ENCODE results near the gene GGT6. TPM values are rescaled to one million over a fixed set of nuclear protein-coding genes. Genes with fewer than 3 reads are reported as not detected.

Gene GGT6
- total and polyA plus RNA-seq, 2 of the 13 experiments (the other 11 are each of a cell fraction or from before 2014, with no cell fraction given): 0.16 to 0.80 TPM

DNA sequence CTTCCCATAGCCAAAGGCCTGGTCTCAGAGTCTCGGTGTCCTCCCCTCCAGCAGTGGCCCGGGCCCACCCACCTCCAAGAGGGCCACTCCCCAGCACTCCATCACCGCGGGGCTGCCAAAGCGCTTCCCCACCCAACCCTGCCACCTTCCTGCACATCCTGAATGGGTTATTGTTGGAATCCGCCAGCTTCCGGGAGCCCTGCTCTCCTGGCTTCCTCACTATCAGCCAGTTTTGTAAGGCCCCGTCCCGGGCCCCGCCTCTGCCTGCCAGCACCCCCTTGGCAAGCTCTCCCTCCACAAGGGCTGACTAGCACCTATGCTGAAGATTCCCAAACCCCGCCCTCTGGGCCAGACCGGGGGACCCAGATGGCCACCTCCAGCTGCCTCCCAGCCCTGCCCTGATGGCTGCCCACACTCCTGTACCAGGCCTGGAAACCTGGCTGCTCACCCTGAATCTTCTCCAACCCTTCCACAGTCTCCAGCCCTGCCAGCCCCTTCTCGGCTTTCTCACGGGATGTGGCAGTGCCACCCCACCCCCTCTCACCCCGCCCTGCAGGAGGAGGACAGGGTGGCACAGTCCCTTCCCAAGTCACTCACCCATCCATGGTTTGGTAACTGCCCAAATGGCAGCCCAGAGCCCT, 19.6 kb downstream of the GGT6 start:
- in situ Hi-C loops (cut with HindIII; ENCODE audit: extremely low pct_ligation_motif_present, low pct_unique_long_range_greater_than_20kb) (no loop called here), intact Hi-C loops (cut with micrococcal nuclease; ENCODE audit: unreplicated experiment) (no loop called here)
- H3K9ac ChIP-seq (ENCODE audit: insufficient read depth, low read depth, low read length): no peak overlapping the region
- no peak overlapping the region for H3K4me3 ChIP-seq (replicated peaks in 1 of 3; ENCODE audit: insufficient read depth in 1 of 3, low read depth in 2 of 3, low read length in 3 of 3)
- ATAC-seq (no peak), DNase-seq (ENCODE audit: low spot score) (no peak), FAIRE-seq (no peak)
- no peaks in the 10 kb centered on the region for H3K79me2 ChIP-seq (ENCODE audit: insufficient read depth, low read length)
- ChIA-PET CTCF (ENCODE audit: low intra/inter-chr PET ratio, low total read pairs) (interaction anchor here (1.9 kb wide), 1 partner anchor 120 kb away, joined by 8 read pairs; no protein-coding TSS in a partner anchor), POLR2A (interaction anchor here (1.2 kb wide), 1 partner anchor 14 kb away, joined by 6 read pairs; the partner anchor contains the start of gene MYBBP1A)
- no peak for TF ChIP-seq FOXC1 (CRISPR knock-in tag; IDR thresholded peaks at IDR 0.05; ENCODE audit: borderline replicate concordance)
- TF ChIP-seq, protein P1, sequence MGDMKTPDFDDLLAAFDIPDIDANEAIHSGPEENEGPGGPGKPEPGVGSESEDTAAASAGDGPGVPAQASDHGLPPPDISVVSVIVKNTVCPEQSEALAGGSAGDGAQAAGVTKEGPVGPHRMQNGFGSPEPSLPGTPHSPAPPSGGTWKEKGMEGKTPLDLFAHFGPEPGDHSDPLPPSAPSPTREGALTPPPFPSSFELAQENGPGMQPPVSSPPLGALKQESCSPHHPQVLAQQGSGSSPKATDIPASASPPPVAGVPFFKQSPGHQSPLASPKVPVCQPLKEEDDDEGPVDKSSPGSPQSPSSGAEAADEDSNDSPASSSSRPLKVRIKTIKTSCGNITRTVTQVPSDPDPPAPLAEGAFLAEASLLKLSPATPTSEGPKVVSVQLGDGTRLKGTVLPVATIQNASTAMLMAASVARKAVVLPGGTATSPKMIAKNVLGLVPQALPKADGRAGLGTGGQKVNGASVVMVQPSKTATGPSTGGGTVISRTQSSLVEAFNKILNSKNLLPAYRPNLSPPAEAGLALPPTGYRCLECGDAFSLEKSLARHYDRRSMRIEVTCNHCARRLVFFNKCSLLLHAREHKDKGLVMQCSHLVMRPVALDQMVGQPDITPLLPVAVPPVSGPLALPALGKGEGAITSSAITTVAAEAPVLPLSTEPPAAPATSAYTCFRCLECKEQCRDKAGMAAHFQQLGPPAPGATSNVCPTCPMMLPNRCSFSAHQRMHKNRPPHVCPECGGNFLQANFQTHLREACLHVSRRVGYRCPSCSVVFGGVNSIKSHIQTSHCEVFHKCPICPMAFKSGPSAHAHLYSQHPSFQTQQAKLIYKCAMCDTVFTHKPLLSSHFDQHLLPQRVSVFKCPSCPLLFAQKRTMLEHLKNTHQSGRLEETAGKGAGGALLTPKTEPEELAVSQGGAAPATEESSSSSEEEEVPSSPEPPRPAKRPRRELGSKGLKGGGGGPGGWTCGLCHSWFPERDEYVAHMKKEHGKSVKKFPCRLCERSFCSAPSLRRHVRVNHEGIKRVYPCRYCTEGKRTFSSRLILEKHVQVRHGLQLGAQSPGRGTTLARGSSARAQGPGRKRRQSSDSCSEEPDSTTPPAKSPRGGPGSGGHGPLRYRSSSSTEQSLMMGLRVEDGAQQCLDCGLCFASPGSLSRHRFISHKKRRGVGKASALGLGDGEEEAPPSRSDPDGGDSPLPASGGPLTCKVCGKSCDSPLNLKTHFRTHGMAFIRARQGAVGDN (CRISPR knock-in tag; IDR thresholded peaks at IDR 0.05): 0 out of 2 replicates have a peak, but pooled peaks have one; percentile 9
- H3K27me3 ChIP-seq (ENCODE audit: control insufficient read depth in 1 of 2, insufficient read depth in 2 of 2, low read length in 2 of 2): no peaks in the 10 kb centered on the region
- no TSS peak for BruUV-seq (replicated peaks)
- no peak overlapping the region for H2AFZ ChIP-seq (ENCODE audit: low read length)
- WGBS (ENCODE audit: low lambda C conversion rate): 93% methylated on average over 15 of the region's 15 CpGs
- H3K4me1 ChIP-seq (ENCODE audit: insufficient read depth, low read length): peaks cover 9% of the 10 kb centered on the region; the same call in 1 of the 2 replicates
- 0 out of 2 replicates have a peak, but pooled peaks cover 2% of the 10 kb centered on the region for H4K20me1 ChIP-seq (ENCODE audit: insufficient read depth, low read length)
- peaks cover 34 to 62% of the 10 kb centered on the region in 2 experiments for H3K36me3 ChIP-seq (replicated peaks in 1 of 2; ENCODE audit: control insufficient read depth in 1 of 2, insufficient read depth in 2 of 2, low read length in 2 of 2)
- H3K9me3 ChIP-seq (ENCODE audit: low read length): no peaks in the 10 kb centered on the region
- no peak overlapping the region for H3K4me2 ChIP-seq (ENCODE audit: low read depth, low read length)
- H3K27ac ChIP-seq (ENCODE audit: extremely low read length, insufficient read depth, low read length): no peak overlapping the region
